Loucy (cell line): ENCODE measurements around the gene TNS3.

Experiments used
- H2AFZ ChIP-seq: fragments of 200-600 bp; sonication (generic); 2 replicates; pipeline ENCODE4 v1.6.0; 2016; ENCODE audit warnings: antibody characterized with exemption, mild to moderate bottlenecking, low read length, moderate library complexity
- H3F3A ChIP-seq: fragments of 200-600 bp; 2 replicates; pipeline ENCODE4 v1.6.0; 2016; ENCODE audit warnings: antibody characterized with exemption, low read depth, mild to moderate bottlenecking
- H3K27me3 ChIP-seq: fragments of 200-600 bp; sonication (generic); 2 replicates; pipeline ENCODE4 v1.6.1; 2014; ENCODE audit warnings: low read length, mild to moderate bottlenecking; ENCODE audit not compliant: insufficient read depth, poor library complexity, severe bottlenecking
- H3K36me3 ChIP-seq: fragments of 200-600 bp; sonication (generic); 2 replicates; pipeline ENCODE4 v1.6.1; 2016; ENCODE audit warnings: low read length; ENCODE audit not compliant: insufficient read depth
- H3K4me1 ChIP-seq: fragments of 200-600 bp; sonication (generic); 2 replicates; pipeline ENCODE4 v1.5.1; 2014; ENCODE audit warnings: low read length, mild to moderate bottlenecking; ENCODE audit not compliant: insufficient read depth, poor library complexity, severe bottlenecking
- H3K4me2 ChIP-seq: fragments of 200-600 bp; sonication (generic); 2 replicates; pipeline ENCODE4 v1.6.0; 2014; ENCODE audit warnings: antibody characterized with exemption, low read length, low read depth, mild to moderate bottlenecking; ENCODE audit not compliant: poor library complexity, severe bottlenecking
- H3K4me3 ChIP-seq: fragments of 200-600 bp; sonication (generic); 2 replicates; pipeline ENCODE4 v1.5.1; 2014; ENCODE audit warnings: low read length, mild to moderate bottlenecking, mixed read lengths; ENCODE audit not compliant: poor library complexity, severe bottlenecking
- H3K79me2 ChIP-seq: fragments of 200-600 bp; sonication (generic); 2 replicates; pipeline ENCODE4 v1.6.1; 2014; ENCODE audit warnings: low read length; ENCODE audit not compliant: insufficient read depth
- H3K9ac ChIP-seq: fragments of 200-600 bp; sonication (generic); 2 replicates; pipeline ENCODE4 v1.6.0; 2014; ENCODE audit warnings: mild to moderate bottlenecking, low read depth, low read length, moderate library complexity; ENCODE audit not compliant: poor library complexity, severe bottlenecking
- H3K9me2 ChIP-seq: fragments of 200-600 bp; sonication (generic); replicated peaks from 2 replicates; pipeline ENCODE4 v1.6.1; 2016; ENCODE audit warnings: low read depth, low read length, mixed read lengths
- H3K9me3 ChIP-seq: fragments of 200-600 bp; sonication (generic); 2 replicates; pipeline ENCODE4 v1.6.1; 2014; ENCODE audit warnings: mild to moderate bottlenecking, antibody characterized with exemption, low read length, low read depth; ENCODE audit not compliant: insufficient read depth
- H4K20me1 ChIP-seq: fragments of 200-600 bp; sonication (generic); 2 replicates; pipeline ENCODE4 v1.6.0; 2014; ENCODE audit warnings: antibody characterized with exemption, low read length, mild to moderate bottlenecking; ENCODE audit not compliant: insufficient read depth, poor library complexity, severe bottlenecking
- EZH2phosphoT487 ChIP-seq: fragments of 200-600 bp; IDR thresholded peaks from 2 replicates; pipeline ENCODE4 v1.6.1; 2018; ENCODE audit warnings: antibody characterized with exemption, mild to moderate bottlenecking, moderate library complexity, borderline replicate concordance
- TF ChIP-seq, protein P1 (sequence below): fragments of 200-600 bp; sonication (generic); conservative IDR thresholded peaks from 2 replicates; pipeline ENCODE4 v1.5.1; 2014; ENCODE audit warnings: mild to moderate bottlenecking, antibody characterized with exemption, low read length

Gene TNS3

DNA sequence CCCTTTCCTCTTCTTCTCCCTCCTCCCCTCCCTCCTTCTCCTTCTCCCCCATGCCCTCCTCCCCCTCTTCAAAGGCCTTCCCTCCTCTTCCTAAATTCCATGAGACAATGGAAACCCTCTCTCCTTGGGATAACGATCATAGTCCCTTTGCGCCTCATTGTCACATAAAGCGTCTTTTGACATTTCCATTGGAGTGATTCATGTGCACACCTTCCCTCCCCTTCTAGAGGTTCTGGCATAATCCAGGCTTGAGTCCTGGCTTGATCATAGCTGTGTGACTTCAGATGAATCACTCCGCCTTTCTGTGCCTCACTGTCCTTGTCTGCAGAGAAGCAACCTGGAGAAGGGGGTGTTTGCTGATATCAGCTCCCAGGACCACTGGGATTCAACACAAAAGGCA lies 204.2 kb downstream of the TNS3 start:
- Histone ChIP-seq H3K36me3 (no peaks in the 10 kb centered on the region), H3K4me2 (no peak overlapping the region), H3K4me3 (no peak overlapping the region), H3K9me2 (no peaks in the 10 kb centered on the region), H4K20me1 (no peaks in the 10 kb centered on the region), H3K27me3 (no peaks in the 10 kb centered on the region), H2AFZ (no peak overlapping the region), H3K9me3 (no peaks in the 10 kb centered on the region; the same call in 1 of the 2 replicates), H3K79me2 (no peaks in the 10 kb centered on the region), H3K9ac (no peak overlapping the region), H3K4me1 (no peaks in the 10 kb centered on the region), H3F3A (no peaks in the 10 kb centered on the region)
- TF ChIP-seq EZH2phosphoT487: no peak
- TF ChIP-seq, protein P1, sequence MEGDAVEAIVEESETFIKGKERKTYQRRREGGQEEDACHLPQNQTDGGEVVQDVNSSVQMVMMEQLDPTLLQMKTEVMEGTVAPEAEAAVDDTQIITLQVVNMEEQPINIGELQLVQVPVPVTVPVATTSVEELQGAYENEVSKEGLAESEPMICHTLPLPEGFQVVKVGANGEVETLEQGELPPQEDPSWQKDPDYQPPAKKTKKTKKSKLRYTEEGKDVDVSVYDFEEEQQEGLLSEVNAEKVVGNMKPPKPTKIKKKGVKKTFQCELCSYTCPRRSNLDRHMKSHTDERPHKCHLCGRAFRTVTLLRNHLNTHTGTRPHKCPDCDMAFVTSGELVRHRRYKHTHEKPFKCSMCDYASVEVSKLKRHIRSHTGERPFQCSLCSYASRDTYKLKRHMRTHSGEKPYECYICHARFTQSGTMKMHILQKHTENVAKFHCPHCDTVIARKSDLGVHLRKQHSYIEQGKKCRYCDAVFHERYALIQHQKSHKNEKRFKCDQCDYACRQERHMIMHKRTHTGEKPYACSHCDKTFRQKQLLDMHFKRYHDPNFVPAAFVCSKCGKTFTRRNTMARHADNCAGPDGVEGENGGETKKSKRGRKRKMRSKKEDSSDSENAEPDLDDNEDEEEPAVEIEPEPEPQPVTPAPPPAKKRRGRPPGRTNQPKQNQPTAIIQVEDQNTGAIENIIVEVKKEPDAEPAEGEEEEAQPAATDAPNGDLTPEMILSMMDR: no peak

DNA sequence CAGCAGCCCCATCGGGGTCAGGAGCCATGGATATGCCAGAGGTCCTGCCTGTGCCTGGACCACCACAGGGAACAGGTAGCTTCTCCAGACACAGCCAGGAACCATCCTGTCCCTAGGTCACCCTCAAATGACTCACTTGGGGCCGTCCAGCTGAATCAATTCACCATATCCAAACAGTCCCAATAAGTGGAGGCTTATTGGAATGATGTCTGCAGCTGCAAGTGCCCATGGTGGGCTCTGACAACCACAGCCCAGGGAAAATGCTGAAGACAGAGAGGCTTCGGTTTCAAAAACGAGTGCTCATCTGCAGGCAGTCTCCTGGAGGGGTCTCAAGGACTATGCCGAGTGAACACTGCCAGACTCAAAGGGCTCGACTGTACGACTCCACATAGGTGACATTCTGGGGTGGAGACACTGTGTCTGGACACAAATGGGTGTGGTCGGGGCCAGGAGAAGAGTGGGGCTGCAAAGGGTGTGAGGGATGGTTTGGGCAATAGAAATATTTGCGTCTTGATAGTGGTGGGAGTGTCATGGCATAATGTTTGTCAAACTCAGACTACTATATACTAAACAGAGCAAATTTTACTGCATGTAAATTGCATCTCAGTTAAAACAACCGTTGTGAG lies 204.8 kb downstream of the TNS3 start:
- H3K9me2 ChIP-seq: no peaks in the 10 kb centered on the region
- no peaks in the 10 kb centered on the region for H3K36me3 ChIP-seq
- H3K4me1 ChIP-seq: no peaks in the 10 kb centered on the region
- no peaks in the 10 kb centered on the region for H3K27me3 ChIP-seq
- H2AFZ ChIP-seq: no peak overlapping the region
- no peaks in the 10 kb centered on the region for H3K79me2 ChIP-seq
- H3K4me2 ChIP-seq: no peak overlapping the region
- TF ChIP-seq, protein P1: no peak
- TF ChIP-seq EZH2phosphoT487: no peak
- no peaks in the 10 kb centered on the region for H3F3A ChIP-seq
- H3K4me3 ChIP-seq: no peak overlapping the region
- H3K9me3 ChIP-seq: no peaks in the 10 kb centered on the region; the same call in 1 of the 2 replicates
- H4K20me1 ChIP-seq: no peaks in the 10 kb centered on the region
- H3K9ac ChIP-seq: no peak overlapping the region

DNA sequence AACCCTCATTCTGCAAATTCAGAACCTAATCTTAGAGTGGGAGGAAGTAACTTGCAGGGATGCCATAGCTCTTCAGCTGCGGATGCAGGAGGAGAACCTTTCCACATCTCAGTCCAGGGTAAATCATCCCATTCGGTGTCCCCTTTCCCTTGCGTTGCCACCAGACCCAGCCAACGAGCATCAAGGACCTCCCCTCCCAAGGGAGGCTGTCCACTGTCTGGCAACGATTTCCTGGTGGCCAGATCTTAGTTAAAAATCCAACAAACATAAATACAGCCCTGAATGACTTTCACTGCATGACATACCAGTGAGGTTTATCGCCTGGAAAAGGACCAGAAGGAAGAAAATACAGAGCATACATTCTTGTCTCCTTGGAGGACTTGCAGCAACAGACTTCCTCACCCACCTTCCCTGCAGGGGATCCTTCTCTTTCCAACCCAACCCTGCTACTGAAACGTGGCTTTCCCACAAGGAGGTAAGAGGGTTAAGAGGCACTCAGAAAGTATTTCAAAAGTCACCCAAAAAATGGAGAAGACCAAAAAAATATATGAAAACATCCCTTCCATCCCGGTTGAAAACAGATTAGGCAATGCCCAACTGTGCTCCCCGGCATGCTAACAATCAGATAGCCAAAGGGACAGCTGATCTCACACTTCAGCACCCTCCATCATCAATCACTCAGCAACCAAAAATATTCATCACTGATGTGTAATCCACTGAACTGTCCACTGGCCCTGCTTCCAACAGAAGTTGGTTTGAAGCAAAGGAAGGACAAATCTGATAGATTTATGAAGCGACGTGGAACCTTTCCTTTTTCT lies 206.6 kb downstream of the TNS3 start:
- no peaks in the 10 kb centered on the region for H3K36me3 ChIP-seq
- H3K27me3 ChIP-seq: no peaks in the 10 kb centered on the region
- no peaks in the 10 kb centered on the region for H4K20me1 ChIP-seq
- no peak for TF ChIP-seq EZH2phosphoT487
- TF ChIP-seq, protein P1: no peak
- H3K9me3 ChIP-seq: no peaks in the 10 kb centered on the region; the same call in 1 of the 2 replicates
- H3K4me2 ChIP-seq: no peak overlapping the region
- H3K79me2 ChIP-seq: no peaks in the 10 kb centered on the region
- no peak overlapping the region for H2AFZ ChIP-seq
- H3K9ac ChIP-seq: no peak overlapping the region
- H3K4me3 ChIP-seq: no peak overlapping the region
- no peaks in the 10 kb centered on the region for H3K9me2 ChIP-seq
- H3K4me1 ChIP-seq: no peaks in the 10 kb centered on the region
- no peaks in the 10 kb centered on the region for H3F3A ChIP-seq
